Smooth muscle cell (in vitro differentiated cells): ENCODE data around the gene MEF2B. TPM values are rescaled to one million over a fixed set of nuclear protein-coding genes. Genes with fewer than 3 reads are reported as not detected.

Experiments
- DNase-seq: peaks from one replicate; lab custom pipeline; 2025; ENCODE audit not compliant: unreplicated experiment; lab: John Stamatoyannopoulos, UW
- H2AFZ ChIP-seq: fragments of 200-600 bp; sonication (generic); 2 replicates; pipeline ENCODE4 v1.6.0; 2016; ENCODE audit warnings: antibody characterized with exemption, low read depth, mild to moderate bottlenecking
- H3F3A ChIP-seq: fragments of 200-600 bp; sonication (generic); 2 replicates; pipeline ENCODE4 v1.6.0; 2017; ENCODE audit warnings: antibody characterized with exemption, low read depth
- H3K27ac ChIP-seq: fragments of 200-600 bp; sonication (generic); 2 replicates; pipeline ENCODE4 v1.5.1; 2016; ENCODE audit warnings: low read depth, mild to moderate bottlenecking
- H3K27me3 ChIP-seq: fragments of 200-600 bp; sonication (generic); 2 replicates; pipeline ENCODE4 v1.6.1; 2016; ENCODE audit warnings: low read depth, mild to moderate bottlenecking
- H3K36me3 ChIP-seq: fragments of 200-600 bp; sonication (generic); 2 replicates; pipeline ENCODE4 v1.5.1; 2016; ENCODE audit warnings: low read depth
- H3K4me1 ChIP-seq: fragments of 200-600 bp; sonication (generic); 2 replicates; pipeline ENCODE4 v1.5.1; 2016; ENCODE audit warnings: low read depth
- H3K4me2 ChIP-seq: fragments of 200-600 bp; sonication (generic); 2 replicates; pipeline ENCODE4 v1.6.0; 2016; ENCODE audit warnings: mild to moderate bottlenecking
- H3K4me3 ChIP-seq: fragments of 200-600 bp; sonication (generic); 2 replicates; pipeline ENCODE4 v1.5.1; 2016; ENCODE audit warnings: mild to moderate bottlenecking
- H3K79me2 ChIP-seq: fragments of 200-600 bp; sonication (generic); 2 replicates; pipeline ENCODE4 v1.6.0; 2016; ENCODE audit warnings: low read depth, mild to moderate bottlenecking
- H3K9ac ChIP-seq: fragments of 200-600 bp; sonication (generic); 2 replicates; pipeline ENCODE4 v1.6.0; 2016; ENCODE audit warnings: low read depth
- H3K9me3 ChIP-seq: fragments of 200-600 bp; sonication (generic); replicated peaks from 2 replicates; pipeline ENCODE4 v1.5.1; 2016; ENCODE audit warnings: low read depth
- H4K20me1 ChIP-seq: fragments of 200-600 bp; sonication (generic); 2 replicates; pipeline ENCODE4 v1.6.0; 2016; ENCODE audit warnings: low read depth
- CTCF ChIP-seq: fragments of 200-600 bp; sonication (generic); IDR thresholded peaks from 2 replicates; pipeline ENCODE4 v1.5.1; 2017; ENCODE audit warnings: borderline replicate concordance, mild to moderate bottlenecking, antibody characterized with exemption; ENCODE audit not compliant: insufficient read depth, poor library complexity, severe bottlenecking
- WGBS: methylation state at CpG from one replicate; pipeline ENCODE4 v1.1.7; 2016; ENCODE audit warnings: low lambda C conversion rate; 5-methylcytosine and 5-hydroxymethylcytosine counted together
- polyA plus RNA-seq: library from polyadenylated mRNA; unstranded; fragments of >200 nt; fragmentation: Nextera tagmentation; extraction: Ambion mirVana; gene quantifications from 2 replicates; pipeline ENCODE4 v1.2.1, GENCODE V29; 2016
- total RNA-seq: library from RNA; depleted of rRNA; stranded (reverse); fragments of >200 nt; gene quantifications from 2 replicates; pipeline ENCODE4 v1.2.3, GENCODE V29; 2014

The MEF2B gene
- total and polyA plus RNA-seq, 2 experiments from 2014 or later: 2.9 TPM; not detected in 1

- H3K9ac ChIP-seq: no peak overlapping the region
- peak overlapping the region; percentile 93 for H3K4me2 ChIP-seq
- DNase-seq: no peak
- H4K20me1 ChIP-seq: no peaks in the 10 kb centered on the region
- no peaks in the 10 kb centered on the region for H3K9me3 ChIP-seq
- 87% methylated on average over 19 of the region's 19 CpGs for WGBS
- H3F3A ChIP-seq: no peaks in the 10 kb centered on the region
- no peak overlapping the region for H2AFZ ChIP-seq
- no peaks in the 10 kb centered on the region for H3K27me3 ChIP-seq
- no peaks in the 10 kb centered on the region for H3K79me2 ChIP-seq
- TF ChIP-seq CTCF: no peak
- H3K27ac ChIP-seq: no peak overlapping the region
- H3K4me3 ChIP-seq: peak overlapping the region; percentile 76
- peaks cover 7% of the 10 kb centered on the region for H3K4me1 ChIP-seq
- H3K36me3 ChIP-seq: no peaks in the 10 kb centered on the region
These were observed 31.9 kb upstream of the MEF2B start for GRCh38 chr19:19201697-19202630.

GRCh38 chr19:19193926-19194325 is 23.9 kb upstream of the MEF2B start:
- H3K36me3 ChIP-seq: no peaks in the 10 kb centered on the region
- WGBS: 96% methylated on average over 5 of the region's 5 CpGs
- no peak overlapping the region for H2AFZ ChIP-seq
- H3K79me2 ChIP-seq: peaks cover 29% of the 10 kb centered on the region
- H3K9me3 ChIP-seq: no peaks in the 10 kb centered on the region
- no peak overlapping the region for H3K9ac ChIP-seq
- H3K4me2 ChIP-seq: no peak overlapping the region
- peaks cover 8% of the 10 kb centered on the region for H3K4me1 ChIP-seq
- no peaks in the 10 kb centered on the region for H3K27me3 ChIP-seq
- no peak for DNase-seq
- no peak overlapping the region for H3K4me3 ChIP-seq
- no peaks in the 10 kb centered on the region for H4K20me1 ChIP-seq
- H3K27ac ChIP-seq: no peak overlapping the region
- TF ChIP-seq CTCF: no peak
- H3F3A ChIP-seq: no peaks in the 10 kb centered on the region

GRCh38 chr19:19192910-19193423 is 22.9 kb upstream of the MEF2B start:
- peaks cover 8% of the 10 kb centered on the region for H3K4me1 ChIP-seq
- H3K4me2 ChIP-seq: peak overlapping the region; percentile 89
- no peak overlapping the region for H3K27ac ChIP-seq
- H3F3A ChIP-seq: no peaks in the 10 kb centered on the region
- no peaks in the 10 kb centered on the region for H3K27me3 ChIP-seq
- WGBS: 6% methylated on average over 22 of the region's 22 CpGs
- TF ChIP-seq CTCF: no peak
- H3K9ac ChIP-seq: peak overlapping the region; percentile 80
- no peaks in the 10 kb centered on the region for H4K20me1 ChIP-seq
- no peaks in the 10 kb centered on the region for H3K36me3 ChIP-seq
- H2AFZ ChIP-seq: peak overlapping the region; percentile 88
- H3K4me3 ChIP-seq: peak overlapping the region; percentile 100
- DNase-seq: no peak
- H3K79me2 ChIP-seq: peaks cover 29% of the 10 kb centered on the region
- H3K9me3 ChIP-seq: no peaks in the 10 kb centered on the region
